K562 (cell line): ENCODE measurements around the gene PPY. TPM values are rescaled to one million over a fixed set of nuclear protein-coding genes. Genes with fewer than 3 reads are reported as not detected.
A peak's percentile ranks its signal among the peaks of the same experiment; 100 is the strongest.

Source experiments
- ATAC-seq: fragments of 200-7000 bp; cut with Tn5 transposase; 3 replicates; pipeline ENCODE4 v1.9.1; 2020; ENCODE audit warnings: moderate library complexity
- BruUV-seq: library from RNA; stranded (reverse); fragments of 400-500 nt; replicated peaks from 2 replicates; lab custom pipeline; 2021; lab: Mats Ljungman, UMichigan
- CTCF ChIA-PET: fragments of 300-600 bp; formaldehyde crosslinking; extraction: SDS; loops from one replicate; lab custom pipeline; 2021; ENCODE audit warnings: low intra/inter-chr PET ratio; lab: Yijun Ruan, JAX
- POLR2A ChIA-PET: fragments of 300-600, 350-650 bp; sonication (Branson Sonifier 250); formaldehyde crosslinking; extraction: SDS; loops from one replicate; lab custom pipeline; 2021; ENCODE audit warnings: antibody characterized with exemption, inconsistent platforms; lab: Yijun Ruan, JAX
- DNase-seq, 4 experiments: peaks; one replicate each; pipeline versions ENCODE4 v3.0.0 to v3.0.0-alpha.2; 2011 to 2018; ENCODE audit warnings: low spot score in 3 of 4, mixed read lengths in 3 of 4; ENCODE audit errors: extremely low read depth in 1 of 4
- FAIRE-seq: peaks from 2 replicates; lab custom pipeline; 2011; peaks lifted over from hg19 to GRCh38; lab: Jason Lieb, UNC
- H2AFZ ChIP-seq: 2 replicates; pipeline ENCODE4 v1.6.0; 2011; ENCODE audit warnings: low read depth, low read length, control low read depth, inconsistent platforms
- H3K27ac ChIP-seq: fragments of 200-600 bp; 3 replicates; pipeline ENCODE4 v1.8.0; 2011; ENCODE audit warnings: low read depth, mild to moderate bottlenecking, control low read depth, inconsistent platforms, low read length, moderate library complexity, mixed read lengths; ENCODE audit errors: extremely low read depth
- H3K27me3 ChIP-seq, 2 experiments: fragments of 300-600 bp in 1 of 2; 2 replicates in 1 of 2; 3 replicates in 1 of 2; pipeline versions ENCODE4 v1.6.0 to v1.8.0; 2011; ENCODE audit warnings: inconsistent platforms in 2 of 2, low read length in 2 of 2, mild to moderate bottlenecking in 1 of 2, mixed read lengths in 1 of 2, moderate library complexity in 1 of 2; ENCODE audit not compliant: control insufficient read depth in 2 of 2, insufficient read depth in 2 of 2
- H3K36me3 ChIP-seq: fragments of 300-600 bp; 3 replicates; pipeline ENCODE4 v1.8.0; 2011; ENCODE audit warnings: mild to moderate bottlenecking, low read length, inconsistent platforms; ENCODE audit not compliant: control insufficient read depth, insufficient read depth
- H3K4me1 ChIP-seq, 2 experiments: fragments of 200-600 bp in 1 of 2; replicated peaks in 1 of 2; 2 replicates in 1 of 2; 3 replicates in 1 of 2; pipeline versions ENCODE4 v1.5.1 to v1.8.0; 2011; ENCODE audit warnings: inconsistent platforms in 2 of 2, low read length in 2 of 2, mild to moderate bottlenecking in 1 of 2, mixed read lengths in 1 of 2, moderate library complexity in 1 of 2; ENCODE audit not compliant: control insufficient read depth in 2 of 2, insufficient read depth in 2 of 2
- H3K4me2 ChIP-seq: 2 replicates; pipeline ENCODE4 v1.6.1; 2011; ENCODE audit warnings: low read length, control low read depth, inconsistent platforms, mixed read lengths; ENCODE audit not compliant: insufficient read depth
- H3K4me3 ChIP-seq: fragments of 200-600 bp; sonication (generic), shearing (Covaris generic); 2 replicates; pipeline ENCODE4 v1.5.1; 2016; ENCODE audit warnings: control low read depth, inconsistent platforms
- H3K79me2 ChIP-seq: fragments of 200-600 bp; 3 replicates; pipeline ENCODE4 v1.8.0; 2011; ENCODE audit warnings: low read length, inconsistent platforms; ENCODE audit not compliant: control insufficient read depth, insufficient read depth
- H3K9ac ChIP-seq, 2 experiments: 2 replicates each; pipeline versions ENCODE4 v1.6.0 to v1.6.1; 2011; ENCODE audit warnings: low read depth in 2 of 2, low read length in 2 of 2, control low read depth in 1 of 2, inconsistent platforms in 1 of 2, mild to moderate bottlenecking in 1 of 2, mixed read lengths in 1 of 2; ENCODE audit not compliant: insufficient read depth in 1 of 2
- H3K9me1 ChIP-seq: one replicate; pipeline ENCODE4 v1.6.0; 2011; ENCODE audit warnings: inconsistent platforms, mild to moderate bottlenecking, low read length, moderate library complexity; ENCODE audit not compliant: control insufficient read depth, insufficient read depth
- H3K9me3 ChIP-seq: replicated peaks from 2 replicates; pipeline ENCODE4 v1.5.1; 2011; ENCODE audit warnings: low read depth, low read length, inconsistent platforms; ENCODE audit not compliant: control insufficient read depth, insufficient read depth
- H4K20me1 ChIP-seq: replicated peaks from 2 replicates; pipeline ENCODE4 v1.6.1; 2011; ENCODE audit warnings: low read length, inconsistent platforms, mixed read lengths; ENCODE audit not compliant: control insufficient read depth, insufficient read depth
- MXD1 ChIP-seq: fragments of 250-450 bp; sonication (Bioruptor Pico); IDR thresholded peaks from 2 replicates; pipeline ENCODE4 v1.8.0; 2021; ENCODE audit warnings: borderline replicate concordance, mild to moderate bottlenecking, moderate library complexity; ENCODE audit not compliant: poor library complexity, severe bottlenecking
- NR4A1 ChIP-seq, 2 experiments: fragments of 250-450 bp in 1 of 2; fragments of 450-650 bp in 1 of 2; sonication (Bioruptor Pico) in 1 of 2; IDR thresholded peaks; 2 replicates each; pipeline versions ENCODE4 v1.4.0 to v1.6.1; 2016 to 2020; ENCODE audit warnings: mild to moderate bottlenecking in 2 of 2, missing compliant biosample characterization in 1 of 2, missing genetic modification characterization in 1 of 2, moderate library complexity in 1 of 2
- SRSF7 ChIP-seq: fragments of 200-400 bp; formaldehyde crosslinking; optimal IDR thresholded peaks from 2 replicates; pipeline ENCODE3; 2017; ENCODE audit warnings: mild to moderate bottlenecking, low read depth, low read length
- TFAM ChIP-seq: fragments of 250-450 bp; sonication (Bioruptor Pico); conservative IDR thresholded peaks from 2 replicates; pipeline ENCODE4 v1.5.0; 2021; ENCODE audit warnings: mild to moderate bottlenecking, moderate library complexity
- XRCC5 ChIP-seq: fragments of 200-400 bp; formaldehyde crosslinking; IDR thresholded peaks from 2 replicates; pipeline ENCODE4 v1.6.1; 2017; ENCODE audit warnings: low read depth, mild to moderate bottlenecking, low read length
- ZKSCAN1 ChIP-seq: fragments of 150-350 bp; IDR thresholded peaks from 2 replicates; pipeline ENCODE4 v1.6.1; 2016; ENCODE audit warnings: low read depth, low read length
- ZNF212 ChIP-seq: fragments of 450-650 bp; formaldehyde crosslinking; IDR thresholded peaks from 2 replicates; pipeline ENCODE4 v1.4.0; 2020; ENCODE audit warnings: mild to moderate bottlenecking
- ZNF395 ChIP-seq: fragments of 200-800 bp; sonication (Bioruptor generic); IDR thresholded peaks from 2 replicates; pipeline ENCODE4 v1.6.1; 2017; ENCODE audit warnings: missing genetic modification characterization, missing compliant biosample characterization
- ZNF57 ChIP-seq: fragments of 450-650 bp; formaldehyde crosslinking; IDR thresholded peaks from 2 replicates; pipeline ENCODE4 v1.4.0; 2020; ENCODE audit warnings: mild to moderate bottlenecking, moderate library complexity
- WGBS: fragments of 100-300 bp; shearing (Covaris generic); methylation state at CpG from one replicate; pipeline ENCODE4 v1.1.6; 2016; ENCODE audit warnings: low coverage, mixed read lengths; ENCODE audit not compliant: insufficient coverage; ENCODE audit errors: missing lambda C conversion rate; 5-methylcytosine and 5-hydroxymethylcytosine counted together
- in situ Hi-C: fragments of 300-500 bp; cut with MboI; formaldehyde crosslinking; loops from 4 replicates; pipeline ENCODE4 v1.15.0; 2018; ENCODE audit warnings: inconsistent platforms, mixed read lengths
- intact Hi-C: fragments of 100-400 bp; cut with micrococcal nuclease; formaldehyde crosslinking; loops from 2 replicates; pipeline ENCODE4 v1.14.2; 2022
- polyA plus RNA-seq, 8 experiments: library from polyadenylated mRNA; depleted of rRNA in 4 of 8; stranded (reverse) in 5 of 8; unstranded in 3 of 8; fragments of >200 nt; fragmentation: Nextera tagmentation in 2 of 8; fragmentation: Illumina TruSeq in 1 of 8; extraction: Ambion mirVana in 2 of 8; extraction: Trizol in 1 of 8; gene quantifications; 2 replicates each; pipeline versions ENCODE4 v1.2.1 to v1.2.3, GENCODE V29; 2011 to 2014; ENCODE audit warnings: inconsistent platforms in 1 of 8, missing spikeins in 1 of 8
- total RNA-seq, 7 experiments: library from RNA; depleted of rRNA in 6 of 7; stranded (reverse); fragments of >200 nt in 6 of 7; fragmentation: Illumina TruSeq in 2 of 7; extraction: Trizol in 2 of 7; gene quantifications; 2 replicates each; pipeline versions ENCODE4 v1.2.1 to v1.2.3, GENCODE V29; 2011 to 2021; ENCODE audit warnings: low replicate concordance in 1 of 7

Gene PPY
- total and polyA plus RNA-seq, 9 of the 15 experiments (the other 6 are each of a cell fraction or from before 2014, with no cell fraction given) = not detected

GRCh38 chr17:43987131-43988021 is 45.1 kb upstream of the PPY start:
- CTCF ChIA-PET = interaction anchor here (0.6 kb wide), 1 partner anchor 293 kb away, joined by 3 read pairs; no protein-coding TSS in a partner anchor
- in situ Hi-C loops = no loop called here
- Histone ChIP-seq H3K36me3 (no peaks in the 10 kb centered on the region), H3K27ac (no peak overlapping the region)
- no peak for TF ChIP-seq XRCC5
- TF ChIP-seq SRSF7 = no peak
- TF ChIP-seq MXD1 = no peak
- no peak for TF ChIP-seq ZNF57 (CRISPR knock-in tag)
- no peak for TF ChIP-seq ZKSCAN1
- TF ChIP-seq ZNF212 = no peak
- TF ChIP-seq TFAM (CRISPR knock-in tag) = no peak
- no peak for TF ChIP-seq ZNF395
- no peak for TF ChIP-seq NR4A1 (CRISPR knock-in tag; IDR thresholded peaks at IDR 0.05)
- no peak for TF ChIP-seq NR4A1 (tag; IDR thresholded peaks at IDR 0.05)
- TF ChIP-seq, all 486 proteins: peak for 0
- no peaks in the 10 kb centered on the region for H3K9me3 ChIP-seq
- H3K27me3 ChIP-seq = peaks cover 15 to 26% of the 10 kb centered on the region in 2 experiments
- POLR2A ChIA-PET = interaction anchor here (0.6 to 1.5 kb wide), 8 partner anchors 13 to 375 kb away, joined by 3 to 5 read pairs (median 3); partner anchors contain the start of gene PYY
- ATAC-seq = no peak
- H4K20me1 ChIP-seq = peaks cover 10% of the 10 kb centered on the region; the same call in 1 of the 2 replicates
- H3K79me2 ChIP-seq = no peaks in the 10 kb centered on the region
- H3K4me3 ChIP-seq = no peak overlapping the region
- 7% methylated on average over 12 of the region's 12 CpGs for WGBS
- no TSS peak for BruUV-seq
- DNase-seq = no peak
- H3K4me1 ChIP-seq = peaks cover 5 to 12% of the 10 kb centered on the region in 2 experiments
- no peak overlapping the region for H2AFZ ChIP-seq
- no peak for FAIRE-seq
- H3K4me2 ChIP-seq = no peak overlapping the region
- H3K9me1 ChIP-seq = no peaks in the 10 kb centered on the region
- peak overlapping the region in 1 of 2 experiments; percentile 38; a peak in 1 of 4 replicates for H3K9ac ChIP-seq
- intact Hi-C loops = no loop called here
